ENCODE results near the gene FAM120AOS.

The FAM120AOS gene

GRCh38 chr9:93431539-93432105, 21.8 kb downstream of the FAM120AOS start:
- H3K27ac ChIP-seq (ENCODE audit: low read depth, low read length): no peak overlapping the region
- H3K27me3 ChIP-seq (ENCODE audit: control insufficient read depth in 1 of 2, insufficient read depth in 2 of 2, low read length in 2 of 2): no peaks in the 10 kb centered on the region
- H3K9me3 ChIP-seq (ENCODE audit: control insufficient read depth in 1 of 2, low read length in 2 of 2): no peaks in the 10 kb centered on the region
- H3K9ac ChIP-seq (ENCODE audit: low read depth in 1 of 2, low read length in 2 of 2): no peak overlapping the region
- no peak overlapping the region for H3K4me3 ChIP-seq (ENCODE audit: low read depth in 1 of 2, low read length in 2 of 2)
- no peaks in the 10 kb centered on the region for H3K36me3 ChIP-seq (ENCODE audit: control insufficient read depth in 1 of 2, insufficient read depth in 2 of 2, low read length in 2 of 2)
- peaks cover 6 to 7% of the 10 kb centered on the region in 2 donors for H3K4me1 ChIP-seq (ENCODE audit: control insufficient read depth in 1 of 2, insufficient read depth in 2 of 2, low read length in 2 of 2)

- Histone ChIP-seq H3K9me3 (ENCODE audit: control insufficient read depth in 1 of 2, low read length in 2 of 2) (no peaks in the 10 kb centered on the region), H3K27ac (ENCODE audit: low read depth, low read length) (no peak overlapping the region)
Observed at GRCh38 chr9:93427655-93428379, 25.6 kb downstream of the FAM120AOS start.

DNA sequence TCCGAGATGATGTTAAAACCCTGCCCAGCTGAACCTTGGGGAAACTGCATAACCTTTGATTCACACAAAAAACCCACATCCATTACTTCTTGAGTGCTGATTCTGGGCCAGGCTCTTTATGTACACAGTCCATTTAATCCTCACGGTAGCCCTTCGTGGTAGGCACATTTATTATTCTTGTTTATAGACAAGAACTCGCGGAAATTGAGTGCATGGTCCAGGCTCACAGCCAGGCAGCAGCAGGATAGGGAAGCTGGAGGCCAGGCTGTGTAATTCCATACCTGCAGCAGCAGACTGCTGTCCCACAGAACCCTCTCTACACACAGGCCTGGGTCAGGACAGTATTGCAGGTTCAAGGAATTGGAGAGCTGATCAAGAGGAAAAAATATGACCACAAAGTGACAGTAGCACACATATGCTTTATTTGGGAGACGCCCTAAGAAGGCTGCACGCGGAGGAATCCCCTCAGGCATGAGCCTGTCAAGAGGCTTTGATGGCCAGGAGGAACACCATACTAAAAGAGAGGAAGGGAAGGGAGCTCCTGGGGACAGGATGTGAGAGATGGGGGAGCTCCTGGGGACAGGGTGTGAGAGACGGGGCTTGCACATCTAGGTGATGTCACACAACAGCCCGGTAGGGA, 30.3 kb downstream of the FAM120AOS start:
- Histone ChIP-seq H3K9me3 (ENCODE audit: control insufficient read depth in 1 of 2, low read length in 2 of 2) (peaks cover 0 to 2% of the 10 kb centered on the region in 2 donors), H3K4me1 (ENCODE audit: control insufficient read depth in 1 of 2, insufficient read depth in 2 of 2, low read length in 2 of 2) (no peaks in the 10 kb centered on the region), H3K27me3 (ENCODE audit: control insufficient read depth in 1 of 2, insufficient read depth in 2 of 2, low read length in 2 of 2) (no peaks in the 10 kb centered on the region), H3K4me3 (ENCODE audit: low read depth in 1 of 2, low read length in 2 of 2) (no peak overlapping the region), H3K9ac (ENCODE audit: low read depth in 1 of 2, low read length in 2 of 2) (no peak overlapping the region), H3K27ac (ENCODE audit: low read depth, low read length) (no peak overlapping the region), H3K36me3 (ENCODE audit: control insufficient read depth in 1 of 2, insufficient read depth in 2 of 2, low read length in 2 of 2) (no peaks in the 10 kb centered on the region)

More at GRCh38 chr9:93427655-93428379, 25.6 kb downstream of the FAM120AOS start:
- Histone ChIP-seq H3K4me3 (ENCODE audit: low read depth in 1 of 2, low read length in 2 of 2) (no peak overlapping the region), H3K27me3 (ENCODE audit: control insufficient read depth in 1 of 2, insufficient read depth in 2 of 2, low read length in 2 of 2) (no peaks in the 10 kb centered on the region), H3K9ac (ENCODE audit: low read depth in 1 of 2, low read length in 2 of 2) (no peak overlapping the region), H3K36me3 (ENCODE audit: control insufficient read depth in 1 of 2, insufficient read depth in 2 of 2, low read length in 2 of 2) (no peaks in the 10 kb centered on the region), H3K4me1 (ENCODE audit: control insufficient read depth in 1 of 2, insufficient read depth in 2 of 2, low read length in 2 of 2) (peaks cover 6 to 7% of the 10 kb centered on the region in 2 donors)

GRCh38 chr9:93419023-93419422, 34.4 kb downstream of the FAM120AOS start:
- Histone ChIP-seq H3K27ac (ENCODE audit: low read depth, low read length) (no peak overlapping the region), H3K36me3 (ENCODE audit: control insufficient read depth in 1 of 2, insufficient read depth in 2 of 2, low read length in 2 of 2) (no peaks in the 10 kb centered on the region), H3K9me3 (ENCODE audit: control insufficient read depth in 1 of 2, low read length in 2 of 2) (peaks cover 0 to 7% of the 10 kb centered on the region in 2 donors), H3K4me1 (ENCODE audit: control insufficient read depth in 1 of 2, insufficient read depth in 2 of 2, low read length in 2 of 2) (no peaks in the 10 kb centered on the region), H3K27me3 (ENCODE audit: control insufficient read depth in 1 of 2, insufficient read depth in 2 of 2, low read length in 2 of 2) (no peaks in the 10 kb centered on the region), H3K4me3 (ENCODE audit: low read depth in 1 of 2, low read length in 2 of 2) (no peak overlapping the region), H3K9ac (ENCODE audit: low read depth in 1 of 2, low read length in 2 of 2) (no peak overlapping the region)

DNA sequence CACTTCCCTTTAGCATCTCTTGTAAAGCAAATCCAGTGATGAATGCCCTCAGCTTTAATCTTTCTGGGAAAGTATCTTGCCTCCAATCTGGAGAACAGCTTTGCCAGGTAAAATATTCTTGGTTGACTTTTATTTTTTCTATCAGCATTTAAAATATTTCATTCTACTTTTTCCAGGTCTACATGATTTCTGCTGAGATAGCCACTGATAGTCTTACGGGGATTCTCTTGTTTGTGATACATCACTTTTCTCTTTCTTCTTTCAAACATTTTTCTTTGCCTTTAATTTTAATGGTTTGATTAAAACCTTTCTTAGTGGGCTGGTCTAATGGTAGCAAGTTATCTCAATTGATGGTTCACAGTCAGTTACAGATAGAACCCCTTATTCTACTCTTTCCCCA, 35.8 kb downstream of the FAM120AOS start:
- Histone ChIP-seq H3K27me3 (ENCODE audit: control insufficient read depth in 1 of 2, insufficient read depth in 2 of 2, low read length in 2 of 2) (no peaks in the 10 kb centered on the region), H3K4me1 (ENCODE audit: control insufficient read depth in 1 of 2, insufficient read depth in 2 of 2, low read length in 2 of 2) (no peaks in the 10 kb centered on the region), H3K9me3 (ENCODE audit: control insufficient read depth in 1 of 2, low read length in 2 of 2) (peaks cover 0 to 7% of the 10 kb centered on the region in 2 donors), H3K36me3 (ENCODE audit: control insufficient read depth in 1 of 2, insufficient read depth in 2 of 2, low read length in 2 of 2) (no peaks in the 10 kb centered on the region), H3K27ac (ENCODE audit: low read depth, low read length) (no peak overlapping the region), H3K4me3 (ENCODE audit: low read depth in 1 of 2, low read length in 2 of 2) (no peak overlapping the region), H3K9ac (ENCODE audit: low read depth in 1 of 2, low read length in 2 of 2) (no peak overlapping the region)

DNA sequence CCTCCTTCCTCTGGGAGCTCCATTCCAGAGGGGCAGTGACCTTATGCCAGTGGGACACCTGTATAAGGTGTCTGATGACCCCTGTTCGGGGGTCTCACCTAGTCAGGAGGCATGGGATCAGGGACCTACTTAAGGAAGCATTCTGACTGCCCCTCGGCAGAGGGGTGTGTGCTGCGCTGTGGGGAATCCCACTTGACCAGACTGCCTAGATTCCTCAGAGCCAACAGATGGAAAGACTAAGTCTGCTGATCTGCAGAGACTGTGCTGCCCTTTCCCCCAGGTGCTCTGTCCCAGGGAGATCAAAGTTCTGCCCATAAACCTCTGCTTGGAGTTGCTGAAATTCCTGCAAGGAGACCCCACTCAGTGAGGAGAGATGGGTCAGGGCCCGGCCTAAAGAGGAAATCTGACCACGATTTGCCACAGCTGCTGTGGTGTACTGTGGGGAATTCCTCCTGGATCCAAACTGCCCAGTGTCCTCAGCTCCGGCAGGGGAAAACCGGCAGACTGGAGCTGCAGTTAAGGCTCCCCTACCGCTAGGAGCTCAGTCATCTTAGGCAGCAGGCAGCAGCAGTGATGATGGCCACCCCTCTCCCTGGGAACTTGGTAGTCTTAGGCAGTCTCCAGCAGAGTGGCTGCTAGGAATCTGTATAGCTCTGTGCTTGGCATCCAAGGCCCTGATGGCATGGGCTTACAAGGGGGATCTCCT, 36.7 kb downstream of the FAM120AOS start:
- H3K27ac ChIP-seq (ENCODE audit: low read depth, low read length): no peak overlapping the region
- H3K36me3 ChIP-seq (ENCODE audit: control insufficient read depth in 1 of 2, insufficient read depth in 2 of 2, low read length in 2 of 2): no peaks in the 10 kb centered on the region
- peaks cover 0 to 7% of the 10 kb centered on the region in 2 donors for H3K9me3 ChIP-seq (ENCODE audit: control insufficient read depth in 1 of 2, low read length in 2 of 2)
- H3K4me1 ChIP-seq (ENCODE audit: control insufficient read depth in 1 of 2, insufficient read depth in 2 of 2, low read length in 2 of 2): no peaks in the 10 kb centered on the region
- H3K9ac ChIP-seq (ENCODE audit: low read depth in 1 of 2, low read length in 2 of 2): no peak overlapping the region
- no peak overlapping the region for H3K4me3 ChIP-seq (ENCODE audit: low read depth in 1 of 2, low read length in 2 of 2)
- no peaks in the 10 kb centered on the region for H3K27me3 ChIP-seq (ENCODE audit: control insufficient read depth in 1 of 2, insufficient read depth in 2 of 2, low read length in 2 of 2)

- no peak overlapping the region for H3K4me3 ChIP-seq (ENCODE audit: low read depth in 1 of 2, low read length in 2 of 2)
- no peak overlapping the region for H3K27ac ChIP-seq (ENCODE audit: low read depth, low read length)
- H3K9me3 ChIP-seq (ENCODE audit: control insufficient read depth in 1 of 2, low read length in 2 of 2): peaks cover 0 to 7% of the 10 kb centered on the region in 2 donors
- H3K27me3 ChIP-seq (ENCODE audit: control insufficient read depth in 1 of 2, insufficient read depth in 2 of 2, low read length in 2 of 2): no peaks in the 10 kb centered on the region
- H3K4me1 ChIP-seq (ENCODE audit: control insufficient read depth in 1 of 2, insufficient read depth in 2 of 2, low read length in 2 of 2): no peaks in the 10 kb centered on the region
- no peak overlapping the region for H3K9ac ChIP-seq (ENCODE audit: low read depth in 1 of 2, low read length in 2 of 2)
- H3K36me3 ChIP-seq (ENCODE audit: control insufficient read depth in 1 of 2, insufficient read depth in 2 of 2, low read length in 2 of 2): no peaks in the 10 kb centered on the region
Observed at GRCh38 chr9:93415176-93415690, 38.1 kb downstream of the FAM120AOS start.

DNA sequence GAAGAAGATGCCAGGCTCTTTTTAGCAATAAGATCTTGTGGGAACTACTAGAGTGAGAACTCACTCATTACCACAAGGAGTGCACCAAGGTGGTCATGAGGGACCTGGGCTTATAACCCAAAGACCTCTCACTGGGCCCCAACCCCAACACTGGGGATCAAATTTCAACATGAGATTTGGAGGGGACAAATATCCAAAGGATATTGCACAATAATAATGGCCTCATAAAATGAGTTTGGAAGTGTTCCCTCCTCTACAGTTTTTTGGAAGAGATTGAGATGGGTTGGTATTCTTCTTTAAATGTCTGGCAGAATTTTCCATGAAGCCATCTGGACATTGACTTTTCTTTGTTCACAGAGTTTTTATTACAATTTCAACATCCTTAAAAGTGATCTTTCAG, 39.9 kb downstream of the FAM120AOS start:
- peaks cover 0 to 6% of the 10 kb centered on the region in 2 donors for H3K9me3 ChIP-seq (ENCODE audit: control insufficient read depth in 1 of 2, low read length in 2 of 2)
- H3K4me3 ChIP-seq (ENCODE audit: low read depth in 1 of 2, low read length in 2 of 2): no peak overlapping the region
- H3K27ac ChIP-seq (ENCODE audit: low read depth, low read length): no peak overlapping the region
- no peaks in the 10 kb centered on the region for H3K36me3 ChIP-seq (ENCODE audit: control insufficient read depth in 1 of 2, insufficient read depth in 2 of 2, low read length in 2 of 2)
- no peak overlapping the region for H3K9ac ChIP-seq (ENCODE audit: low read depth in 1 of 2, low read length in 2 of 2)
- H3K27me3 ChIP-seq (ENCODE audit: control insufficient read depth in 1 of 2, insufficient read depth in 2 of 2, low read length in 2 of 2): no peaks in the 10 kb centered on the region
- H3K4me1 ChIP-seq (ENCODE audit: control insufficient read depth in 1 of 2, insufficient read depth in 2 of 2, low read length in 2 of 2): no peaks in the 10 kb centered on the region

DNA sequence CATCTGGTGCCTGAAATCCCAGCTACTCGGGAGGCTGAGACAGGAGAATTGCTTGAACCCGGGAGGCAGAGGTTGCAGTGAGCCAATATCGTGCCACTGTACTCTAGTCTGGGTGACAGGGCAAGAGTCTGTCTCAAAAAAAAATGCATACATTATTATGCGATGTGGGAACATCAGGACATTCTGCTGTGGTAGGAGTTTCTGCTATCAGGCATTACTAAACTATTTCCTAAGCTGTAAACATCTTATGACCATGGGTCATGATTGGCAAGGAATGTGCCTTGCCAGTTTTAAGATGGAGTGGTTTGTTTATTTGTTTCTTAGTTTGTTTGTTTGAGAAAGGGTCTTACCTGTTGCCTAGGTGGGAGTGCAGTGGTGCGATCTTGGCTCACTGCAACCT, 47.0 kb downstream of the FAM120AOS start:
- H3K27me3 ChIP-seq (ENCODE audit: control insufficient read depth in 1 of 2, insufficient read depth in 2 of 2, low read length in 2 of 2): no peaks in the 10 kb centered on the region
- H3K27ac ChIP-seq (ENCODE audit: low read depth, low read length): no peak overlapping the region
- H3K4me1 ChIP-seq (ENCODE audit: control insufficient read depth in 1 of 2, insufficient read depth in 2 of 2, low read length in 2 of 2): no peaks in the 10 kb centered on the region
- no peaks in the 10 kb centered on the region for H3K36me3 ChIP-seq (ENCODE audit: control insufficient read depth in 1 of 2, insufficient read depth in 2 of 2, low read length in 2 of 2)
- no peak overlapping the region for H3K4me3 ChIP-seq (ENCODE audit: low read depth in 1 of 2, low read length in 2 of 2)
- H3K9me3 ChIP-seq (ENCODE audit: control insufficient read depth in 1 of 2, low read length in 2 of 2): no peaks in the 10 kb centered on the region
- no peak overlapping the region for H3K9ac ChIP-seq (ENCODE audit: low read depth in 1 of 2, low read length in 2 of 2)

- Histone ChIP-seq H3K27me3 (ENCODE audit: control insufficient read depth in 1 of 2, insufficient read depth in 2 of 2, low read length in 2 of 2) (no peaks in the 10 kb centered on the region), H3K36me3 (ENCODE audit: control insufficient read depth in 1 of 2, insufficient read depth in 2 of 2, low read length in 2 of 2) (no peaks in the 10 kb centered on the region), H3K4me3 (ENCODE audit: low read depth in 1 of 2, low read length in 2 of 2) (no peak overlapping the region), H3K9me3 (ENCODE audit: control insufficient read depth in 1 of 2, low read length in 2 of 2) (no peaks in the 10 kb centered on the region), H3K4me1 (ENCODE audit: control insufficient read depth in 1 of 2, insufficient read depth in 2 of 2, low read length in 2 of 2) (no peaks in the 10 kb centered on the region), H3K9ac (ENCODE audit: low read depth in 1 of 2, low read length in 2 of 2) (no peak overlapping the region), H3K27ac (ENCODE audit: low read depth, low read length) (no peak overlapping the region)
Observed at GRCh38 chr9:93398471-93398870, 54.9 kb downstream of the FAM120AOS start.

All from duodenal mucosa (tissue), 2 donors.